HG03097 (cell line): ENCODE measurements around the gene FREM2.

ENCODE experiments used
- ATAC-seq: cut with Tn5 transposase; IDR thresholded peaks from one replicate; pipeline ENCODE4 v1.9.1; 2021; ENCODE audit not compliant: unreplicated experiment, low FRiP score

Gene FREM2

GRCh38 chr13:38883783-38884182, 196.9 kb downstream of the FREM2 start:
- ATAC-seq, result no peak

GRCh38 chr13:38888309-38888708, 201.4 kb downstream of the FREM2 start:
- ATAC-seq, result no peak

- no peak for ATAC-seq
Observed at GRCh38 chr13:38895075-38895474, 208.2 kb downstream of the FREM2 start.

GRCh38 chr13:38897521-38897920, 210.6 kb downstream of the FREM2 start:
- ATAC-seq, result no peak

GRCh38 chr13:38898481-38898880, 211.6 kb downstream of the FREM2 start:
- no peak for ATAC-seq

GRCh38 chr13:38899571-38899970, 212.7 kb downstream of the FREM2 start:
- ATAC-seq, result no peak

- no peak for ATAC-seq
Observed at GRCh38 chr13:38900188-38900587, 213.3 kb downstream of the FREM2 start.

GRCh38 chr13:38902551-38902950, 215.7 kb downstream of the FREM2 start:
- no peak for ATAC-seq

GRCh38 chr13:38905081-38905480, 218.2 kb downstream of the FREM2 start:
- no peak for ATAC-seq

- no peak for ATAC-seq
Observed at GRCh38 chr13:38905861-38906260, 219.0 kb downstream of the FREM2 start.

- ATAC-seq, result no peak
Observed at GRCh38 chr13:38908574-38908973, 221.7 kb downstream of the FREM2 start.

GRCh38 chr13:38914070-38914469, 227.2 kb downstream of the FREM2 start:
- no peak for ATAC-seq

GRCh38 chr13:38921081-38921480, 234.2 kb downstream of the FREM2 start:
- ATAC-seq, result no peak

GRCh38 chr13:38922170-38922569, 235.3 kb downstream of the FREM2 start:
- no peak for ATAC-seq

GRCh38 chr13:38933786-38934185, 246.9 kb downstream of the FREM2 start:
- no peak for ATAC-seq
